HepG2 (cell line): ENCODE measurements around the gene TNIP1. TPM values are rescaled to one million over a fixed set of nuclear protein-coding genes. Genes with fewer than 3 reads are reported as not detected.
A peak's percentile ranks its signal among the peaks of the same experiment; 100 is the strongest.

ENCODE experiments used
- AFF4 ChIP-seq: sonication (generic); formaldehyde crosslinking; IDR thresholded peaks from 2 replicates; pipeline ENCODE4 v1.4.0; 2020; ENCODE audit warnings: missing genetic modification reagents
- CC2D1A ChIP-seq: sonication (generic); formaldehyde crosslinking; IDR thresholded peaks from 2 replicates; pipeline ENCODE4 v1.8.1; 2023; ENCODE audit warnings: mild to moderate bottlenecking, missing genetic modification reagents
- E2F1 ChIP-seq: sonication (generic); formaldehyde crosslinking; IDR thresholded peaks from 2 replicates; pipeline ENCODE4 v1.5.0; 2020; ENCODE audit warnings: missing genetic modification reagents
- FOXC1 ChIP-seq: sonication (generic); formaldehyde crosslinking; IDR thresholded peaks from 2 replicates; pipeline ENCODE4 v1.8.0; 2022; ENCODE audit warnings: mild to moderate bottlenecking, missing genetic modification reagents, borderline replicate concordance
- FOXO4 ChIP-seq: sonication (generic); formaldehyde crosslinking; conservative IDR thresholded peaks from 2 replicates; pipeline ENCODE4 v1.8.1; 2023; ENCODE audit warnings: missing genetic modification reagents
- HOXA3 ChIP-seq: sonication (generic); formaldehyde crosslinking; IDR thresholded peaks from 2 replicates; pipeline ENCODE4 v1.5.0; 2020; ENCODE audit warnings: missing genetic modification reagents
- JUND ChIP-seq: sonication (generic); formaldehyde crosslinking; IDR thresholded peaks from 2 replicates; pipeline ENCODE4 v1.8.0; 2022; ENCODE audit warnings: mild to moderate bottlenecking, missing genetic modification reagents
- MLXIP ChIP-seq: sonication (generic); formaldehyde crosslinking; IDR thresholded peaks from 2 replicates; pipeline ENCODE4 v1.9.0; 2021; ENCODE audit warnings: missing genetic modification reagents, borderline replicate concordance
- NAIF1 ChIP-seq: sonication (generic); formaldehyde crosslinking; IDR thresholded peaks from 2 replicates; pipeline ENCODE4 v1.5.0; 2020; ENCODE audit warnings: mild to moderate bottlenecking, missing genetic modification reagents, borderline replicate concordance
- ZNF160 ChIP-seq: sonication (generic); formaldehyde crosslinking; IDR thresholded peaks from 2 replicates; pipeline ENCODE4 v1.8.0; 2022; ENCODE audit warnings: mild to moderate bottlenecking, inconsistent platforms, missing genetic modification reagents
- ZNF577 ChIP-seq: sonication (generic); formaldehyde crosslinking; IDR thresholded peaks from 2 replicates; pipeline ENCODE4 v1.4.0; 2020; ENCODE audit warnings: mild to moderate bottlenecking, low read depth, missing genetic modification reagents, borderline replicate concordance
- ZNF687 ChIP-seq: sonication (generic); formaldehyde crosslinking; IDR thresholded peaks from 2 replicates; pipeline ENCODE4 v1.5.1; 2020; ENCODE audit warnings: mild to moderate bottlenecking, missing genetic modification reagents, moderate library complexity
- polyA plus RNA-seq, 8 experiments: library from polyadenylated mRNA; depleted of rRNA in 3 of 8; stranded (reverse) in 7 of 8; unstranded in 1 of 8; fragments of >200 nt; fragmentation: Illumina TruSeq in 4 of 8; extraction: Trizol in 4 of 8; gene quantifications; 2 replicates each; pipeline versions ENCODE4 v1.2.1 to v1.2.3, GENCODE V29; 2011 to 2016; ENCODE audit warnings: low read depth in 4 of 8, missing spikeins in 1 of 8, mixed read lengths in 1 of 8; ENCODE audit not compliant: insufficient read depth in 1 of 8
- total RNA-seq, 5 experiments: library from RNA; depleted of rRNA; stranded (reverse); fragments of >200 nt; fragmentation: Illumina TruSeq; extraction: Trizol; gene quantifications; 2 replicates each; pipeline ENCODE4 v1.2.3, GENCODE V29; 2016; ENCODE audit warnings: low read depth in 1 of 5

Gene TNIP1
- total and polyA plus RNA-seq, 2 of the 13 experiments (the other 11 are each of a cell fraction or from before 2014, with no cell fraction given) = 26.2 to 45.9 TPM

- TF ChIP-seq MLXIP (CRISPR knock-in tag) (no peak), FOXC1 (peak; percentile 73; the same call in 1 of the 2 replicates), HOXA3 (CRISPR knock-in tag) (peak; percentile 81), ZNF160 (peak; percentile 76; the same call in 1 of the 2 replicates), ZNF577 (CRISPR knock-in tag) (no peak), JUND (CRISPR knock-in tag) (0 out of 2 replicates have a peak, but pooled peaks have one; percentile 15), CC2D1A (no peak), AFF4 (CRISPR knock-in tag) (peak; percentile 69; the same call in 1 of the 2 replicates), E2F1 (CRISPR knock-in tag) (no peak; the same call in 1 of the 2 replicates), ZNF687 (peak; percentile 93), FOXO4 (CRISPR knock-in tag) (no peak), NAIF1 (CRISPR knock-in tag) (no peak)
Observed at GRCh38 chr5:151080613-151081430, at the start of gene TNIP1 (continued).
